Measurements from ENCODE around the gene TRIM7. TPM values are rescaled to one million over a fixed set of nuclear protein-coding genes. Genes with fewer than 3 reads are reported as not detected.
A peak's percentile ranks its signal among the peaks of the same experiment; 100 is the strongest.

The TRIM7 gene
- total and polyA plus RNA-seq, 9 of the 15 experiments (the other 6 are each of a cell fraction or from before 2014, with no cell fraction given): 2.6 to 14.9 (median 8.9) TPM

DNA sequence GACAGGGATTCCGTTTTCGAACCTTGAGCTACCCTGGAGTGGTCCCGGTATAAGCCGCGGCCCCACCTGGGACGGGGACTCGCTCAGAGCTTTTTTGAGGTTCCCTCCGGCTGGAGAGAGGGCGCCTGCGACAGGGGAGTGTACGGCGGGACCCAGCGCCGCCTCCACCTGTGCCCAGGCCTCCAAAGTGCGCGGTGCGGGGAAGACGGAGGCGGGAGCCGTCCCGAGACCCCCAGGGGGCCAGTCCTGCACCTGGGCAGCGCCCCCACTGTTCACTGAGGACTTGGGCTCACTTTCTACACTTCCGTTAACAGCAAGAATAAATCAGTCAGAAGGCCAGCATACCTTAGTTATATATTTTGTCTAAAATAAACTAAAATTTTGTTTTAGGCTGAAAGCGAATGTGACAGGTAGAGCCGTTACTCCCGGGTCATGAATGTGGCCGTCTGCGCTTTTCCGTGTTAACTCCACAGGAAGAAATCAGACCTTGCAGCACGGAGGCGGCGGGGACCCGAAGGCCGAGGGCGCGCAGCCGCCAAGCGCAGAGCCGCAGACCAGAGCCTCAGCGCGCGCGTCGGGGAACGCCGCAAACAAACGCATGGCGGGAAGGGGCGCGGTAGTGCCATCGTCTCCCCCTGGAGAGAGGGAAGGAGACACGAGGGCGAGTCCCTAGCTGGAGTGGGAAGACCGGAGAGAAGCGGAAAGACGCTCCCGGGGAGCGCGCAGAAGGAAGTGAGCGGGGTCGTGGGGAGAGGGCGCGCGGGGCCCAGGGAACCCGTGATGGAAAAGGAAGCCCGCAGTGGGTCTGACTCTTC lies 14.1 kb downstream of the TRIM7 start (continued):
- no peak for TF ChIP-seq HDAC8 (tag; IDR thresholded peaks at IDR 0.05)
- TF ChIP-seq TCF7 (IDR thresholded peaks at IDR 0.05; ENCODE audit: borderline replicate concordance): 0 out of 2 replicates have a peak, but pooled peaks have one; percentile 8
- TF ChIP-seq, protein P1, sequence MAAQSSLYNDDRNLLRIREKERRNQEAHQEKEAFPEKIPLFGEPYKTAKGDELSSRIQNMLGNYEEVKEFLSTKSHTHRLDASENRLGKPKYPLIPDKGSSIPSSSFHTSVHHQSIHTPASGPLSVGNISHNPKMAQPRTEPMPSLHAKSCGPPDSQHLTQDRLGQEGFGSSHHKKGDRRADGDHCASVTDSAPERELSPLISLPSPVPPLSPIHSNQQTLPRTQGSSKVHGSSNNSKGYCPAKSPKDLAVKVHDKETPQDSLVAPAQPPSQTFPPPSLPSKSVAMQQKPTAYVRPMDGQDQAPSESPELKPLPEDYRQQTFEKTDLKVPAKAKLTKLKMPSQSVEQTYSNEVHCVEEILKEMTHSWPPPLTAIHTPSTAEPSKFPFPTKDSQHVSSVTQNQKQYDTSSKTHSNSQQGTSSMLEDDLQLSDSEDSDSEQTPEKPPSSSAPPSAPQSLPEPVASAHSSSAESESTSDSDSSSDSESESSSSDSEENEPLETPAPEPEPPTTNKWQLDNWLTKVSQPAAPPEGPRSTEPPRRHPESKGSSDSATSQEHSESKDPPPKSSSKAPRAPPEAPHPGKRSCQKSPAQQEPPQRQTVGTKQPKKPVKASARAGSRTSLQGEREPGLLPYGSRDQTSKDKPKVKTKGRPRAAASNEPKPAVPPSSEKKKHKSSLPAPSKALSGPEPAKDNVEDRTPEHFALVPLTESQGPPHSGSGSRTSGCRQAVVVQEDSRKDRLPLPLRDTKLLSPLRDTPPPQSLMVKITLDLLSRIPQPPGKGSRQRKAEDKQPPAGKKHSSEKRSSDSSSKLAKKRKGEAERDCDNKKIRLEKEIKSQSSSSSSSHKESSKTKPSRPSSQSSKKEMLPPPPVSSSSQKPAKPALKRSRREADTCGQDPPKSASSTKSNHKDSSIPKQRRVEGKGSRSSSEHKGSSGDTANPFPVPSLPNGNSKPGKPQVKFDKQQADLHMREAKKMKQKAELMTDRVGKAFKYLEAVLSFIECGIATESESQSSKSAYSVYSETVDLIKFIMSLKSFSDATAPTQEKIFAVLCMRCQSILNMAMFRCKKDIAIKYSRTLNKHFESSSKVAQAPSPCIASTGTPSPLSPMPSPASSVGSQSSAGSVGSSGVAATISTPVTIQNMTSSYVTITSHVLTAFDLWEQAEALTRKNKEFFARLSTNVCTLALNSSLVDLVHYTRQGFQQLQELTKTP (IDR thresholded peaks at IDR 0.05; ENCODE audit: low read depth in 1 of 2, partially characterized antibody in 2 of 2): no peak
- TF ChIP-seq, protein P2, sequence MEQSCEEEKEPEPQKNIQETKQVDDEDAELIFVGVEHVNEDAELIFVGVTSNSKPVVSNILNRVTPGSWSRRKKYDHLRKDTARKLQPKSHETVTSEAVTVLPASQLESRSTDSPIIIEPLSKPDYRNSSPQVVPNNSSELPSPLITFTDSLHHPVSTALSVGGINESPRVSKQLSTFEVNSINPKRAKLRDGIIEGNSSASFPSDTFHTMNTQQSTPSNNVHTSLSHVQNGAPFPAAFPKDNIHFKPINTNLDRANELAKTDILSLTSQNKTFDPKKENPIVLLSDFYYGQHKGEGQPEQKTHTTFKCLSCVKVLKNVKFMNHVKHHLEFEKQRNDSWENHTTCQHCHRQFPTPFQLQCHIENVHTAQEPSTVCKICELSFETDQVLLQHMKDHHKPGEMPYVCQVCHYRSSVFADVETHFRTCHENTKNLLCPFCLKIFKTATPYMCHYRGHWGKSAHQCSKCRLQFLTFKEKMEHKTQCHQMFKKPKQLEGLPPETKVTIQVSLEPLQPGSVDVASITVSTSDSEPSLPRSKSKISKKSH (CRISPR knock-in tag; IDR thresholded peaks at IDR 0.05): no peak
- no peak for TF ChIP-seq POU5F1 (IDR thresholded peaks at IDR 0.05; ENCODE audit: borderline replicate concordance, low read depth, low read length, partially characterized antibody)
- TF ChIP-seq NCOA2 (IDR thresholded peaks at IDR 0.05; ENCODE audit: partially characterized antibody in 2 of 2): no peak
- TF ChIP-seq SREBF2 (CRISPR knock-in tag; IDR thresholded peaks at IDR 0.05): no peak
- no peak for TF ChIP-seq EHMT2 (IDR thresholded peaks at IDR 0.05)
- no peak for TF ChIP-seq RBM17 (IDR thresholded peaks at IDR 0.05; ENCODE audit: borderline replicate concordance, low read depth, low read length)
- TF ChIP-seq SREBF1 (IDR thresholded peaks at IDR 0.05; ENCODE audit: borderline replicate concordance, low read depth, low read length): no peak
- TF ChIP-seq, protein P3, sequence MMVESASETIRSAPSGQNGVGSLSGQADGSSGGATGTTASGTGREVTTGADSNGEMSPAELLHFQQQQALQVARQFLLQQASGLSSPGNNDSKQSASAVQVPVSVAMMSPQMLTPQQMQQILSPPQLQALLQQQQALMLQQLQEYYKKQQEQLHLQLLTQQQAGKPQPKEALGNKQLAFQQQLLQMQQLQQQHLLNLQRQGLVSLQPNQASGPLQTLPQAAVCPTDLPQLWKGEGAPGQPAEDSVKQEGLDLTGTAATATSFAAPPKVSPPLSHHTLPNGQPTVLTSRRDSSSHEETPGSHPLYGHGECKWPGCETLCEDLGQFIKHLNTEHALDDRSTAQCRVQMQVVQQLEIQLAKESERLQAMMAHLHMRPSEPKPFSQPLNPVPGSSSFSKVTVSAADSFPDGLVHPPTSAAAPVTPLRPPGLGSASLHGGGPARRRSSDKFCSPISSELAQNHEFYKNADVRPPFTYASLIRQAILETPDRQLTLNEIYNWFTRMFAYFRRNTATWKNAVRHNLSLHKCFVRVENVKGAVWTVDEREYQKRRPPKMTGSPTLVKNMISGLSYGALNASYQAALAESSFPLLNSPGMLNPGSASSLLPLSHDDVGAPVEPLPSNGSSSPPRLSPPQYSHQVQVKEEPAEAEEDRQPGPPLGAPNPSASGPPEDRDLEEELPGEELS (CRISPR knock-in tag; IDR thresholded peaks at IDR 0.05; ENCODE audit: borderline replicate concordance): no peak
- no peak for TF ChIP-seq PHTF2 (CRISPR knock-in tag; IDR thresholded peaks at IDR 0.05)
- TF ChIP-seq THRAP3 (IDR thresholded peaks at IDR 0.05; ENCODE audit: borderline replicate concordance): no peak
- TF ChIP-seq SRSF7 (optimal IDR thresholded peaks at IDR 0.05; ENCODE audit: low read depth, low read length): no peak
- no peak for TF ChIP-seq MAFG (tag; conservative IDR thresholded peaks at IDR 0.05)
- TF ChIP-seq ELF4 (CRISPR knock-in tag; IDR thresholded peaks at IDR 0.05): no peak
- no peak for TF ChIP-seq CREM (IDR thresholded peaks at IDR 0.05; ENCODE audit: low read depth)
